KG1 (cell line): ENCODE results near the gene COPS9.
A peak's percentile ranks its signal among the peaks of the same experiment; 100 is the strongest.

ENCODE experiments used
- DNase-seq: peaks from one replicate; lab custom pipeline; 2025; lab: John Stamatoyannopoulos, UW

Gene COPS9

DNA sequence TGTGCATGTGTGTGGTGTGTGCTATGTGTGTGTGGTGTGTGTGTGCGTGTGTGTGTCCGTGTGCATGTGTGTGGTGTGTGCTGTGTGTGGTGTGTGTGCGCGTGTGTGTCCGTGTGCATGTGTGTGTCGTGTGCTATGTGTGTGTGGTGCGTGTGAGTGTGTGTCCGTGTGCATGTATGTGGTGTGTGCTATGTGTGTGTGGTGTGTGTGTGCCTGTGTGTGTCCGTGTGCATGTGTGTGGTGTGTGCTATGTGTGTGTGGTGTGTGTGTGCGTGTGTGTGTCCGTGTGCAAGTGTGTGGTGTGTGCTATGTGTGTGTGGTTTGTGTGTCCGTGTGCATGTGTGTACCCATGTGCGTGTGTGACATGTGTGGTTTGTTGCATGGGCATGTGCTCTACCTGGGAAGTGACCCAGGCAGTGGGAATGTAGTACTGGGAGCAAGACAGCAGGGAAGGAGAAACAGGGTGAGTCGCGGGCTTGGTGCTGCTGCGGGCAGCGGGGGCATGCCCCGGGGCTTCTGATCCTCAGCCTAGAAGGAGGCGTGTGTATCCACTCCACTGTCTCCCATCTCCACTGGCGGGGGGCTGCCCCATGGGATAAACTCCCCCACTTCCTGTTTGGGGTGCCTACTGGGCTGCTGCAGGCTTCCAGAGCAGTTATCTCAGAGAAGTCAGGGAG is 11.9 kb upstream of the COPS9 start:
- no peak for DNase-seq

DNA sequence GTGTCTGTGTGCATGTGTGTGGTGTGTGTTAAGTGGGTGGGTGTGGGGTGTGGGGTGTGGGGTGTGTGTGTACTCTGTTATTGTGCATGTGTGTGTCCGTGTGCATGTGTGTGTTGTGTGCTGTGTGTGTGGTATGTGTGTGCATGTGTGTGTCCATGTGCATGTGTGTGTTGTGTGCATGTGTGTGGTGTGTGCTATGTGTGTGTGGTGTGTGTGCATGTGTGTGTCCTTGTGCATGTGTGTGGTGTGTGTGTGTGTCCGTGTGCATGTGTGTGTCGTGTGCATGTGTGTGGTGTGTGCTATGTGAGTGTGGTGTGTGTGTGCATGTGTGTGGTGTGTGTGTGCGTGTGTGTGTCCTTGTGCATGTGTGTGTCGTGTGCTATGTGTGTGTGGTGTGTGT is 11.3 kb upstream of the COPS9 start:
- DNase-seq: no peak

DNA sequence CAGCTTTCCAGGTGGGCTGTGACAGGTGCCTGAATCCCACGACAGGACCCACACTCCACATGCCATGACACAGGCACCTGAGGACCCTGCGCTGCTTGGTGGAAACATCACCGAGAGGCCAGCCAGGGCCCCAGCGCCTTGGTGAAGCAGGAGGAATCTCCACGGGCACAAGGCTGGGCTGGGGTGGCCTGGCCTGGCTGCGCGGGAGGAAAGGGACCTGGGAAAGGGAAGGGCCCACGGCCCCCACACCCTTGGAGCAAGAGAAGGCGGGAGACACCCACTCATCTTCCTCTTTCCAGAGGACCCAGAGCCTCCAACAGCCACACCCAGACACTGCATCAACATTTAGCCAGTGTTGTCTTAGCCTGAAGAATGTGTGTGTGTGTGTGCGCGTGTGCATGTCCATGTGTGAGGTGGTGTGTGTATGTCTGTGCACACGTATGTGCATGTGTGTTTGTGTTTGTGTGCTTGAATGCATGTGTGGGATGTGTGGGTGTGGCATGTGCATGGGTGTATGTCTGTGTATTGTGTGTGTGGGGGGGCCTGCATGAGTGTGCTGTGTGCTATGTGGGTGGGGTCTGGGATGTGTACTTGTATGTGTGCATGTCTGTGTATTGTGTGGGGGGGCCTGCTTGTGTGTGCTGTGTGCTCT is 10.6 kb upstream of the COPS9 start:
- DNase-seq: no peak

- no peak for DNase-seq
Measured at GRCh38 chr2:240146141-240146561, 10.0 kb upstream of the COPS9 start.

DNA sequence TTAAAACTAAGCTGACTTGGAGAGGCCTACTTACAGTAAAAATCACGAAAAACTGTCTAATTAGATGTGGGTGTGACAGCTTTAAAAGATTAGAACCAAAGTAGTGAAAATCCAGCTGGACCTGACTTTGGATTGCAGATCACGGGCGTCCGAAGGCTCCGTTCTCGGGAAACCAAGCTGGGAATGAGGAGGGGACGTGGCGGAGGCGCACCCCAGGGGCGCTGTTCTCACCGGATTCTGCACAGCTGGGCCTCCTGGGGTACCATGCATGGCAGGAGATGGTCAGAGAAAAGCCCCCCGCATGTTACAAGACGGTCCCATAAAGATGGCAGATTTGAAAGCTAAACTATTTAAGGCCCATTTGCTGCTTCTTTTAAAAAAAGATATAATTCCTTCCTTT is 9.4 kb upstream of the COPS9 start:
- DNase-seq: no peak

- no peak for DNase-seq
Measured at GRCh38 chr2:240144649-240145261, 8.7 kb upstream of the COPS9 start.

- peak; percentile 36 for DNase-seq
Measured at GRCh38 chr2:240143801-240144648, 7.9 kb upstream of the COPS9 start.

- no peak for DNase-seq
Measured at GRCh38 chr2:240143276-240143675, 7.2 kb upstream of the COPS9 start.

- DNase-seq: no peak
Measured at GRCh38 chr2:240142859-240143258, 6.8 kb upstream of the COPS9 start.

GRCh38 chr2:240142256-240142775 is 6.2 kb upstream of the COPS9 start:
- no peak for DNase-seq

DNA sequence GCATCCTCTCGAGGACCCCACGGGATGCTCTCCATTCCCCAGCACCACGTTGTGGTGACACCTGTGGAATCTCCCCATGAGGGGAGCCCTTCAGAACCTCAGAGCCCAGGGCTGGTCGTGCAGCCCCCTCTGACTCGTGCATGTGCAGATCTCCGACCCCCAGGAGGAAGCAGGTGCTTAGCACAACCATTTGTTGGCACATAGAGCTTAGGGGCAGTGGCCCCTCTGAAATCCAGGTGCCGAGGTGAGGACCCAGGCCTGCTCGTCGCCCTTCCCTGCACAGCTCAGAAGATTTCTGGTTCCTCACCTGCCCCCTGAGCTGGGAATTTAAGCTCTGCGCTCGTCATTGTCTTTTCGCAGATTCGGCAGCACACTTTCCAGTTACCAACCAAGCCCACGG is 5.6 kb upstream of the COPS9 start:
- DNase-seq: no peak

DNA sequence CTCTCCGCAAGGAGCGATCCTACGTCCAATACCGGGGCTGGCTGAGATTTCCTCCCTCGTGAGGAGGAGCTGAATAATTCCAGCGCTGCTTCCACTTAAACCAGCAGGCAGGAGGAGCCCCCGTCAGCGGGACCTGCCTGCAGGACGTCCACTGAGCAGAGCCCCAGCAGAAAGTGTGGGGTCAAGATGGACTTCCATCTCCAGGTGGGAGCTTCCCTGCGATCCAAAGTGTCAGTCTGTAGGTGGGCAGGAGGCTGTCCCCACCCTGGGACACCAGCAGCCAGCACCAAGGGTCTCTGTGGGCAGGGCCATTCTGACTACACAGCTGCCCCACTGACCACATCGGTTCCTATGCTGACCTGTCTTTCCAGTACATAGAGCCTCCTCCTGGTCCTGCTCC is 4.8 kb upstream of the COPS9 start:
- DNase-seq: no peak

DNA sequence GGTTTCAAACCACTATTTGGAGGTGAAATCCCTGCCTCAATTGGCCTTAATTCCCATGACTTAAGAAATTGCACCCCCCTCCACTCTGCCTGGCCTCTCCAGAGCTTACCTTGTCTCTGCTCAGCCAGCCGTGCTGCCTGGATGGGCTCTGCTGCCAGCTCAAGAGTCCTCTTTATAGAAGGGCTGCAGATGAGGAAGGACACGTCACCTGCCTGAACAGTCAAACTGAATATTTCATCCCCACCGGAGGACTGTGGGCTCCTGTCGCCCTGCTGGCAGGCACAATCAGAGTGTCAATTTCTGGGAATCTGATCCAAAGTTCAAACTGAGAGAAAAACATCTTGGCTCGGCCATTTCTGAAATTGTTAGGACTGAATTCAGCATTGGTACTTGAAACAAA is 4.4 kb upstream of the COPS9 start, which contains the start of gene OTOS:
TSS of gene OTOS (minus strand) at position 148 of the 400 bp plus-strand sequence. CDS start 332 bp downstream, outside the sequence.
- no peak for DNase-seq

GRCh38 chr2:240139666-240140393 is 3.7 kb upstream of the COPS9 start:
- no peak for DNase-seq

- no peak for DNase-seq
Measured at GRCh38 chr2:240139011-240139441, 2.9 kb upstream of the COPS9 start.

DNA sequence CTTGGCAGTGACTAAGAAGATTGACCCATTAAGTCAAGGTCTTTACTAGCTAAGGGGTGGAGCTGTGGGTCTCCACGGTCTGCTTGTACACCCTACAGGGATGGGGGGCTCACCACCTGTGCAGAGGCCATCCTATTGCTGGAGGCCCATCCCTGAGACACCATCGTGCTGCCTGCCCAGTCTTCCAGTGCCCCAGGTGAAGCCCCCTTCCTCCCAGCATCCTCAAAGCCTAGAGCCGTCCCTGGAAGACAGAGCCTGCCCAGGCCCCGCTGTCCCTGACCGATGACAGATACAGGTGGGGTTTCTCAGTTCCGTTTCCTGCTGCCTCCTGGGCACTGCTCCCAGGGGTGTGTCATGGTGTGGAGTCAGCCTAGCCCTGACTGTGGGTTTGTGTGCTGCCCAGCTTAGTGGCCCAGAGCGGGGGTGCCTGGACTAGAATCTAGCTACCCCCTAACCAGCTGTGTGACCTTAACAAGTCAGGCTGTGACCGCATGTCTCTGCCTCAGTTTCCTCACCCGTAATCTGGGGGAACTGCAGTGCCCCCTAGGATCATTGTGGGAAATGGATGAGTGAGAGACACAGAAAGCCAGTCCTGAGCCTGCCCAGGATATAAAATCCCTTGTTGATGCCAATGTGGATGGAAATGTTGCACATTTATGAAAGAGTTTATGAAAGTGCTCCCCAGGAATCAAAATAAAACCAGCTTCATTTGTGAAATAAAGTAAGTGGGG is 2.3 kb upstream of the COPS9 start:
- no peak for DNase-seq

DNA sequence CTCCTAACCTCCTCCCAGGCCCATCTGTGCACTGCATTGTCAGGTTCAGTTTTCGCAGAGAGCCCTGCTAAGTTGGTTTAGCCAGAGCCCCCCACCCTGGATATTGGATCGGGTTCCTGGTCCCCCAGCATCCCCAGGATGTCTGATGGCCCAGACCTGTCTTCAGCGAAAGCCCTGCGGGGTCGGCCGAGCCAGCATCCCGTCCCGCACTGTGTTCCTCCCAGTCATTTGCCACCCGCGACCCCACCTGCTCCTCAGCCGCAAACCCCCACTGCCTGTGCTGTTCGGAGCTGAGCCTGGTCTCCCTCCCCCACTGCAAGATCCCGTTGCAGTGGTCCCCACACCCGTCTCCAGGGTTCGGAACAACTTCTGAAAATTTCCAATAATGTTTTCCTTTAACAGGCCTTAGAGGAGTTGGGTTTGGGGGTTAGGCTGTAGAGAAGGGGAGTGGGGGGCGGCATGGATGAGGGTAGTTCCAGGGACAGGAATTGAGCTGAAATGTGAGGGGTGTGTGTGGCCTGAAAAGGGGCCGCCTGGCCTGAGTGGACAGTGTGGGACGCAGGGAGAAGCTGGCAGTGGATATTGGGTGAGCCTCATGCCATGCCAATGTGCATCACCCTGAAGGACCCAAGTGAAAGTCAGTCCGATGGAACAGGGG is 1.6 kb upstream of the COPS9 start:
- no peak for DNase-seq

DNA sequence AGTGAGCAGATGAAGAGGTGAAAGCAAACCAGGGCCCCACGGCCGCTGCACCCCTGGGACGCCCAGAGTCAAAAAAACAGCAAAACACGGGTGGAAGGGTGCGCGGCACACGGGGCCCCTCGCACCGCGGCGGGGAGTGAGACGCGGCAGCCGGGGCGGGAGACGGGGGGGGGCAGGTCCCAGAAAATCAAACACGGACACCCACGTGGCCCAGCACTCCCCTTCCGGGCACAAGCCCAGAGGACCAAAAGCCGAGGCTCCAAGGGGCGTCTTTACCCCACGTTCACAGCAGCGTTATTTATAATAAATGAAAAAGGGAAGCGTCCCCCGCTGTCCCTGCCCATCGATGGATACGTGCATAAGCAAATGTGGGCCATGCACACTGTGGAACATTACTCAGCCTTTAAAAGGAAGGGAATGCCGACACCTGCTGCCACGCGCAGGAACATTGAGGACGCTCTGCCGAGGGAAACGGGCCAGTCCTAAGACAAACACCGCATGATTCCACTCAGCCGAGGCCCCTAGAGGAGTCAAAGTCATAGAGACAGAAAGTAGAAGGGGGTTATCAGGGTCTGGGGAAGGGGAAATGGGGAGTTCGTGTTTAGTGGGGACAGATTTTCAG is 677 bp upstream of the COPS9 start:
- DNase-seq: no peak

GRCh38 chr2:240135706-240136012 is 446 bp downstream of the COPS9 start:
- no peak for DNase-seq

DNA sequence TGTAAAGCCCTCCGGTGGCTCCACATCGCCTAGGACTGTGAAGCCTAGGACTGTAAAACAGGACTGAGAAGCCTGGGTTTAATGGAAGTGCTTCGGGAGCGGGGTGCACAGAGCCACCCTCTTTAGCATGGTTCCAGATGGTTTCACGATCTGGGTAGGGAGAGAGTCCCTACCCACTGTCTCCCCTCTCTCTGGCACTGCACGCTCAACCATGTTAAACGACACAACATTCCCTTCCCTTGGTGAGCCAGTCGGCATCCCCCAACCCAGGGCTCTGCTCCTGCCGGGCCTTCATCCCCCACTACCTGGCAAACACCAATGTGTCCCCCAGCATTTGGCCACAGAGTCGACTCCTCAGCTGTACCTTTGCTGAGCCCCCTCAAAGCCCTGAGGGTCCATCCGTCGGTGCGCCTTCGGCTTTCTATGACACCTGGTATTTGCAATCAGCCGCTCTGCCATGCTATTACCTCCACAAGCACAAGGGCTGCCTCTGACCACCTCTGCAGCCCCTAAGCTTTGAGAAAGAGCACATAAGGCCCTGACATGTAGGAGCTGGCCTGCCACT is 1.1 kb downstream of the COPS9 start:
- DNase-seq: no peak
